Lung microvascular endothelial cell (primary cell): ENCODE results near the gene TMC4. TPM values are rescaled to one million over a fixed set of nuclear protein-coding genes. Genes with fewer than 3 reads are reported as not detected.
A peak's percentile ranks its signal among the peaks of the same experiment; 100 is the strongest.
"Not testable (repeated sequence)": the region's sequence is repeated elsewhere in the genome, so short reads cannot be mapped to it uniquely, and the experiment has no call there.

Source experiments
- DNase-seq, 2 donors: peaks; one replicate each; pipeline versions ENCODE4 v3.0.0 to v3.0.0-alpha.2; 2010; ENCODE audit warnings: low read depth in 2 of 2
- total RNA-seq: library from RNA; depleted of rRNA; stranded (reverse); fragments of >200 nt; gene quantifications from 2 replicates; pipeline ENCODE4 v1.2.1, GENCODE V29; 2014

Gene TMC4
- total RNA-seq, 1 donor from 2014 or later = not detected

GRCh38 chr19:54203151-54203611, 30.2 kb upstream of the TMC4 start:
- DNase-seq = no peak

GRCh38 chr19:54201980-54202379, 29.0 kb upstream of the TMC4 start:
- no peak for DNase-seq

GRCh38 chr19:54201172-54201701, 28.3 kb upstream of the TMC4 start:
- no peak for DNase-seq

- DNase-seq = no peak
Measured at GRCh38 chr19:54199401-54199800, 26.4 kb upstream of the TMC4 start.

- DNase-seq = no peak
Measured at GRCh38 chr19:54197121-54197520, 24.2 kb upstream of the TMC4 start.

- no peak for DNase-seq
Measured at GRCh38 chr19:54196536-54196935, 23.6 kb upstream of the TMC4 start.

GRCh38 chr19:54194463-54194862, 21.5 kb upstream of the TMC4 start:
- DNase-seq = not testable (repeated sequence)

GRCh38 chr19:54193011-54193410, 20.1 kb upstream of the TMC4 start:
- no peak for DNase-seq

- DNase-seq = no peak
Measured at GRCh38 chr19:54191811-54192453, 19.0 kb upstream of the TMC4 start.

- peak; percentile 80 to 87 for DNase-seq
Measured at GRCh38 chr19:54191011-54191810, 18.3 kb upstream of the TMC4 start, which contains the start of gene TSEN34. TSEN34 (plus strand) TSS chr19:54191308; CDS start chr19:54191365, 57 bp downstream.

GRCh38 chr19:54190503-54191010, 17.6 kb upstream of the TMC4 start:
- DNase-seq = peak; percentile 100

- peak; percentile 100 for DNase-seq
Measured at GRCh38 chr19:54189735-54190502, 17.0 kb upstream of the TMC4 start.

GRCh38 chr19:54189145-54189734, 16.3 kb upstream of the TMC4 start, which contains the start of gene MBOAT7:
MBOAT7 (minus strand) TSS chr19:54189580; CDS start chr19:54188508, 1,072 bp downstream.
- DNase-seq = no peak

GRCh38 chr19:54188215-54188871, 15.4 kb upstream of the TMC4 start:
- peak in 1 of 2 donors; percentile 89 for DNase-seq

GRCh38 chr19:54186934-54187381, 14.0 kb upstream of the TMC4 start:
- DNase-seq = no peak

- DNase-seq = no peak
Measured at GRCh38 chr19:54186351-54186750, 13.4 kb upstream of the TMC4 start.

GRCh38 chr19:54183431-54183830, 10.5 kb upstream of the TMC4 start:
- DNase-seq = peak; percentile 20 to 21

- DNase-seq = not testable (repeated sequence)
Measured at GRCh38 chr19:54181894-54182293, 8.9 kb upstream of the TMC4 start.

- no peak for DNase-seq
Measured at GRCh38 chr19:54180691-54181091, 7.7 kb upstream of the TMC4 start.

GRCh38 chr19:54179921-54180461, 7.0 kb upstream of the TMC4 start:
- peak; percentile 61 to 93 for DNase-seq
